Medulla oblongata (tissue), 1 donor: ENCODE measurements around the gene COG6.

Experiments
- DNase-seq: peaks from one replicate; pipeline ENCODE4 v3.0.0-alpha.2; 2015; ENCODE audit errors: extremely low spot score

COG6 gene

DNA sequence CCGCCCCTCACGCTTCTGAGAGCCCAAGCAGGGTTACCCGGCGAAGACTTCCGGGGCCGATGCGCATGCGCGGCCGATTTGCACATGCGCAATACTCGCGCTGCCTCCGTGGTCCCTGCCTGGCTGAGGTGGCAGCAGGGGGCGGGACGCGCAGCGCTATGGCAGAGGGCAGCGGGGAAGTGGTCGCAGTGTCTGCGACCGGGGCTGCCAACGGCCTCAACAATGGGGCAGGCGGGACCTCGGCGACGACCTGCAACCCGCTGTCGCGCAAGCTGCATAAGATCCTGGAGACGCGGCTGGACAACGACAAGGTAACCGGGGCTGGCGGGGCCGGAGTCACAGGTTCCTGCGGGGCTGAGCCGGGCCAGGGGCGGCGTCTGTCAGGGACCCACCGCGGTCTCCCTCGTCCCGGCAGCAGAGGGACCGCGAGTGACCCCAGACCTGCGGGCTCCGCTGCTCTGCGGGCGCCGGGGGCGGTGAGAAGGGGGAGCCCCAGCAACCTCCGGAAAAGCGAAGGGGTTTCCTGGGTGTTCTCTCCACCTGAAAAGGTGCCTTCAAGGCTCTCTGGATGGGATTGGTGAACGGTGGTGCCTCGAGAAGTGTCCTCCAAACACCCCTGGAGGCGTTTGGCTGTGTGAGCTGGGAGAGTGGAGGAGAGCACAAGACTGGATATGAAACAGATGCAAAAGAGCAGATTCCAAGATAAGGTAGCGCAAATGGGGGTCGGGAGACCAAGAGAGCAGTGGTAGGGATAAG lies at the start of gene COG6:
TSS of gene COG6 (plus strand) at position 94 of the 756 bp plus-strand sequence. CDS start at position 159, 65 bp downstream.
- peak; percentile 93 for DNase-seq

GRCh38 chr13:39605677-39606320 lies 49.7 kb upstream of the COG6 start:
- DNase-seq, result no peak

- no peak for DNase-seq
Observed at GRCh38 chr13:39607876-39608275, 47.6 kb upstream of the COG6 start.

GRCh38 chr13:39612023-39612637 lies 43.3 kb upstream of the COG6 start:
- peak; percentile 88 for DNase-seq

DNA sequence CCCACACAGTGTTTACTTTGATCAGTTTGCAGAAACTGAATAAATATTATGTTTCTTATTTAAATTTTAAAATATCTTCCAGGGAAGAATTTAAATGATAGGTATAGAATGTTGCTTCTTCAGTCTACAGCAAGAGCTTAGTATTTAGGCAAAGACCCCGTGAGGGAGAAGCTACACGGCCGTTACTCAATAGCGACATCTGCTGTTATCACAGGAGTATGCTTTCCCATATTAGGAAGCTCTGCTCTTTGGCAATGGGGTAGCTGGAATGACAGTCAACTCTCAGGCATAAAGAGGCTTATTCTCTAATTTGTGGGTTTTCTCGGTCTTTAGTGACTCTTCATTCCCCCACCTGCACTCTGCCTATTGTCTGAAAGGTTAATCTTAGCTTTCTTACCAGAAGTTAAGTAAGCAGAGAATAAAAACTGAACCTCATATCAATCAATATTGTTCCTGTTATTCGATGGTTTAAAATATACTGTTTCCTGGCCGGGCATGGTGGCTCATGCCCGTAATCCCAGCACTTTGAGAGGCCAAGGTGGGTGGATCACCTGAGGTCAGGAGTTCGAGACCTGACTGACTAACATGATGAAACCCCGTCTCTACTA lies 39.3 kb upstream of the COG6 start:
- DNase-seq, result peak; percentile 88

DNA sequence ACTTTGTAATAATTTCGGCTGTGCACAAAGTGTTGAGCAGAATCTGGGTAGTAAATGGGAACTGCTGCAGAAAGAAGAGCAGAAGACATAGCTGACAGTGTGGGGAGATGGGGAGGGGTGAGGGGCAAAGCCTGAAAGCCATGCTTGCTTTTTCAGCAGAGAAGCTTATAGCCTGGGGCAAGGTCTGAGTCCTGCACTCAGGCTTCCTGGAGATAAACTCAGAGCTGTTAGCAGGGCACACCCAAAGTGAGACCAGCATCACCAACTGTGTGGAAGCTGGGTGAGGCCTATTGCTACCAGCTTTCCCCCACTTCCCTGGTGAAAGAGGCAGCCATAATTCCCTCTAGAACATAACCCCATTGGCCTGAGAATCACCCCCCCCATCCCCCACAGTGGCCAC lies 36.9 kb upstream of the COG6 start:
- DNase-seq, result no peak

DNA sequence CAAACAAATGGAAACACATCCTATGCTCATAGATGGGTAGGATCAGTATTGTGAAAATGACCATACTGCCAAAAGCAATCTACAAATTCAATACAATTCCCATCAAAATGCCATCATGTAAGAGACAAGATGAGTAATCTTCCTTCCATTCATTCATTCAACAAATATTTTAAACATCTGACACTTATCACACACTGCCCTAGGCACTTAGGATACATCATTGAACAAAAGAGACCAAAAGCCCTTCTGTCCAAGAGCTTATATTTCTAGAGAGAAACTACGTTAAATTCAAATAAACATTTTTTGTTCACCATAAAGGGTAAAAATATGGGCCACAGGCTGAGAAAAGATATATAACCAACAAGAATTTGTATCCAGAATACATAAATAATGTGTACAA lies 32.0 kb upstream of the COG6 start:
- DNase-seq, result no peak

- no peak for DNase-seq
Observed at GRCh38 chr13:39631307-39631706, 24.2 kb upstream of the COG6 start.

- DNase-seq, result no peak
Observed at GRCh38 chr13:39632994-39633393, 22.5 kb upstream of the COG6 start.

DNA sequence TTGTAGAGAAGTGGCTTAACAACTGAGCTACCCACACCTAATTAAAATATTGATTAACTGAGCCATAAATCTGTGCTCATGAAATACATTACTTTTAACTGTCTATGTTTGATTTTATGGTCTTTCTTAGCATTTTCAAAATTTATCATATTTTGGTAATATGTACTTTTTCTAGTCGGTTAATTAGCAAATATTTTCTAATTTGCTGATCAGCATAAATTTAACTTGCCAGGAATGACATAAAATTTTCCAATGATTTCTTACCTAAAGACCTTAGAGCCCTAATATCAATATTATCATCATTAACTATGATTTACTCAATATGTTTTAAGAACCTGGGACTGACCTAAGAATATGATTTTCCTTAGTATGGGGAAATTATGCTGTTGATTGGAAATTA lies 19.9 kb upstream of the COG6 start:
- DNase-seq, result no peak

- DNase-seq, result no peak
Observed at GRCh38 chr13:39637890-39638289, 17.6 kb upstream of the COG6 start.

DNA sequence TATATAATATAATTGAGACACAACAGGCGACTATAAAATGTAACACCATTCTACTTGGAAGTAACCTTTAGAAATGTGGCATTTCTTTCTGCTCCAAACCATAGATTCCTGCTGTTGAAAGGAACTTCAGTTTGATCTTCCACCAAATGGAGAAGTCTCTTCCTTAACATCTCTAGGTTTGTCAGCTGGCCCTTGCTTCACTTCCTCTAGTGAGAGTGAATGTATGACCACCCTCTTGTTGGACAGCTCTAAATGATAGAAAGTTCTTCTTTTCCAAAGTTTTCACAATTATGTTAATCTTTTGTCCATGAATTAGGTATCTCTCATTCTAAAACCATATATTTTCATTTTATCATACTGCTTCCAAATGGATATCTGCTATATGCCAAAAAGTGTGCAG lies 13.8 kb upstream of the COG6 start:
- peak; percentile 23 for DNase-seq

DNA sequence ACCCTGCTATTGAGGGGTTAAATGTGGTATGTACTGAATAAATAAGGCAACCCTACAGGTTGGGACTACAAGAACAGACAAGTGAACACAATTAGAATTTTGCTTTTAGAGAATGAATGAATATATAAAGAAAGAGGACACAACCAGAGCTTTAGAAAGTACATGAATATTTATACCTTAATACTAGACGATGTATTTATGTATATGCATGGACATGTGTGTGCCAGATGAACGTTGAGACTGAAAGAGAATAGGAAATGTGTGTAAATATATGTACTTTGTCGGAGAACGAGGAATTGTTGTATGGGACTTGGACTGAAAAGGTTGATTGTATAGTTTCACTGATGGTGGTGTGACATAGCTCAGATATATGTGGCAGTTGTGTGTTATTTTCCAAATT lies 9.3 kb upstream of the COG6 start:
- DNase-seq, result no peak

DNA sequence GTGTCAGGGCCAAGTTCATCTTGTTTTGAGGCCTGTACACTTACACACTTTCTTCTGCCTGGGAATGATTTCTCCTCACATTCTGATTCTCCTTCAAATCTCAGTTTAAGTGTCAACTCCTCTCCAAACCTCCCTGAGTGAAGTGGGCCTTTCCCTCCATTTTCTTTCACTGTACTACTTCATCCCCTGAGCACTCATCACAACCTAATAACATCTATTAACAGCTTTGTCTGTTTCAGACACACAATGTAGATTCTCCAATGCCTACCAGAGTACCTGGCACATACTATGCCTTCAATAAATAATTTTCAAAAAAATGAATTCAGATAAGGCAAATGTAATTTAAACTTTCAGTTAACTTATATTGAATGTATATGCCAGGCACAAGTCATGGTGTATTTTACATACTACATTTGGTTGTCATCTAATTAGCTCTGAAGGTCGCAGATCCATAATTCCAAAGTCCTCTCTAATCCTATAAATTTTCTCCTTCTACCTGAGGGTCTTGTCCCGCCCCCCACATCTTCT lies 357 bp upstream of the COG6 start:
- DNase-seq, result no peak

DNA sequence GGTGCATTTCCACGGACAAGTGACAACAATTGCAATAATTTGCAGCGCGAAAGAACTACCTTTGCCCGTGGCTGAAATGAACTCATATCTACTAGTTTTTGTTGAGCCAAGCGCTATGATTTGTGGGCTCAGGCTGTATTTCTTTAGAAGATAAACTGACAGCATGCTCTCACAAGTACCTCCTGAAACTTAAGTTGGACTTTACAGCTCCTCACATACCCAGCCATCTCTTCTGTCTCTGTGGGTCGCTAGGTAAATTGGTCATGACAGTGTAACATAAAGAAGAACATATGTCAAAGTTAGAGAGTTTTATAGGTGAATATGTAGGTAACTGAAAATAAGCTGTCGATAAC lies 839 bp downstream of the COG6 start:
- DNase-seq, result peak; percentile 40

DNA sequence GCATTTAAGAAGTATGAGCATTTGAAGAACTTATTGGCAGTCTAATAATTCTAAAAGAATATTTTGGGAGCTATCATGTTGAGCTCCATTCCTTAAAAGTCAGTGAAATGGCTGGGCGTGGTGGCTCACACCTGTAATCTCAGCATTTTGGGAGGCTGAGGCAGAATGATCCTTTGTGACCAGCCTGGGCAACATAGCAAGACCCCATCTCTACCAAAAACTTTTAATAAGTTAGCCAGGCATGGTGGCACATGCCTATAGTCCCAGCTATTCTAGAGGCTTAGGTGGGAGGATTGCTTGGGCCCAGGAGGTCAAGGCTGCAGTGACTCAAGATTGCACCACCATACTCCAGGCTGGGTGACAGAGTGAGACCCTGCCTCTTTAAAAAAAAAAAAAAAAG lies 8.0 kb downstream of the COG6 start:
- DNase-seq, result no peak

GRCh38 chr13:39663958-39664357 lies 8.5 kb downstream of the COG6 start:
- no peak for DNase-seq

DNA sequence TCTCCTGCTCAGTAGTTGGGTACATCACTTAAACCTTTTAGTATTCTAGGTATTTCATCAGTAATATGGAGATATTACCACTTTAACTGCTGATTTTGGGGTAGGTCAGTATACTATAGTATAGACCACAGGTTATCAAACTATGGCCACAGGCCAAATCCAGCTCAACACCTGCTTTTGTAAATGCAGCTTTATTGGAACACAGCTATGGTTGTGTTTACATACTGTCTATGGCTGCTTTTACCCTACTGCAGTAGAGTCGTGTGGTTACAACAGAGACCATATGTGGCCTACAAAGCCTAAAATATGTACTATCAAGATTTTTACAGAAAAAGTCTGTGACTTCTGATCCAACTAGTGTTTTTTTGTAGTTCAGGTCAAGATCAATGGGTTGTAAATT lies 10.3 kb downstream of the COG6 start:
- no peak for DNase-seq

GRCh38 chr13:39670445-39670844 lies 15.0 kb downstream of the COG6 start:
- DNase-seq, result no peak

DNA sequence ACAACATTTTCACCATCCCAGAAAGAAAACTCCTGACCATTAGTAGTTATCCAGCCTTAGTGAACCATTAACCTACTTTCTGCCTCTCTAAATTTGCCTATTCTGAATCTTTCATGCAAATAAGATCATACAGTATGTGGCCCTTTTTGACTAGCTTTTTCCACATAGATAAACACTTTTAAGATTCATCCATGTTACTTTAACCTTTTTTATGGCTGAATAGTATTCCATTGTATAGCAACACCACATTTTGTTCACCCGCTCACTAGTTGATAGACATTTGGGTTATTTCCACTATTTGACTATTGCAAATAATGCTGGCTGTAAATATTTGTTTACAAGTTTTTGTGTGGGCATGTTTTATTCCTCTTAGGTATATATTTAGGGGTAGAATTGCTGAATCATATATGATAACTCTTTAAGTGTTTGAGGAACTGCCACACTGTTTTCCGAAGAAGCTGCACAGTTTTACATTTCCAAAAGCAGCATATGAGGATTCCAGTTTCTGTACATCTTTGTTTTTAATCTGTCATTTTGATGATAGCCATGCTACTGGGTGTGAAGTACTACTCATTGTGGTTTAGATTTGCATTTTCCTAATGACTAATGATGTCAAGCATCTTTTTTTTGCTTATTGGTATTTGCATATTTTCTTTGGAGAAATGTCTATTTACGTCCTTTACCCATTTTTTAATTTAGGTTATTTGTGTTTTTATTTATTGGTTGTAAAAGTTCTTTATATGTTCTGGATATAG lies 17.1 kb downstream of the COG6 start:
- no peak for DNase-seq

DNA sequence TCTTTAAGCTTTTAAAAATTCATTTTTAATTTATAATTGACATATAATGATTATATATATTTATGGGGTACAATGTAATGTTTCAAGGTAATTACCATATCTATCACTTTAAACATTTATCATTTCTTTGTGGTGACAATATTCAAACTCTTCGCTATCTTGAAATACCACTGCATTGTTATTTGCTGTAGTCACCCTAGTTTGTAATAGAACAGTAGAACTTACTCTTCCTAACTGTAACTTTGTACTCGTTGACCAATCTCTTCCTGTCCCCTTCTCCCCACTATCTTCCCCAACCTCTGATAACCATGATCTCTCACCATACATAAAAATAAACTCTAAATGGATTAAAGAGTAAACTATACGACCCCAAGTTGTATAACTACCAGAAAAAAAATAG lies 20.4 kb downstream of the COG6 start:
- DNase-seq, result no peak
